GM19238 (cell line): ENCODE results near the gene AAGAB.

Experiments
- DNase-seq: peaks from one replicate; pipeline ENCODE4 v3.0.0; 2011; ENCODE audit warnings: low spot score; ENCODE audit not compliant: insufficient read length

The AAGAB gene

GRCh38 chr15:67212684-67213367 lies 41.6 kb downstream of the AAGAB start:
- no peak for DNase-seq

DNA sequence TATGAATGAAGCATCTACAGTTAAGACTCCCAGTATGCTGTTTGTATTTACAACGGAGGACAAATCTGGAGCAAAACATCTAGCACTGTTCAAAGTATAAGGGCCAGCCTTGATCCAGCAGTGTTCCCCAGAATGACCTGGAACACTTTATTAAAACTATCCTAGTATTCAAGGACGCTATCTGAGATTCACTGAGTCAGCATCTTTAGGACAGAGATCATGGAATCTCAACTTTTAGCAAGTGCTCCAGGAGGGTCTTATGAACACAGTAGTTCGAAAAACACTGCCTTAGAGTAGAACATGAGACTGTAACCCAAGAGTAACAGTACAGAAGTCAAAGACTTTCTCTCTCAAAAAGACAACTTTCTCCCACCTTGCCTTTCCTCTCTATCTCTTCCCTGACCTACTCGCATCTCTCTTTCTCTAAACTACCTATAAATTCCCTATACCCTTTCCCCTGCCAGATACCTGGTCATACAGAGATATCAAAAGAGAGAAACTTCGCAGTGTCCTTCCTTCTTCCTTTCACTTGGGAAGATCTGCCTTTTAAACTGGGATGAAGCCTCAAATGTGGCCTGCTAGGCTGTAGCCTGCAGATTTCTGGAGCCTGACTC lies 43.8 kb downstream of the AAGAB start:
- DNase-seq = no peak

DNA sequence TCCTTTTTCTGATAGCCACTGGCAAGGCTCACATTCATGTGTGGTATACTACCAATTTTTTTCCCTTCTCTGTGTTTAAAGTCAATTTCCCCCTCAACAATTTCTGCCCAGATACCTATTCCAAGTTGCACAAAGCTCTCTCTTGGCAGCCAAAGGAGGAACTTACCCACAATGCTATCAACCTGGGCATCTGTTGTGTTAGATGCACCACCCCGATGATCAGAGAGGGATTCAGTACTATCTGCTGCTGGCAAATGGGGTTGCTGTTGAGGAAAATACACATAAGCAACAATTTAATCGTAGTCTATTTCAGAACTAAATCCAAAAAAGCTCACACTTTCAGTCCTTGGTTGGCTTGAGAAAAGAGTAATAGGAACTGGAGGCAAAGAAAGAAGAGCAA lies 46.1 kb downstream of the AAGAB start:
- DNase-seq = no peak

DNA sequence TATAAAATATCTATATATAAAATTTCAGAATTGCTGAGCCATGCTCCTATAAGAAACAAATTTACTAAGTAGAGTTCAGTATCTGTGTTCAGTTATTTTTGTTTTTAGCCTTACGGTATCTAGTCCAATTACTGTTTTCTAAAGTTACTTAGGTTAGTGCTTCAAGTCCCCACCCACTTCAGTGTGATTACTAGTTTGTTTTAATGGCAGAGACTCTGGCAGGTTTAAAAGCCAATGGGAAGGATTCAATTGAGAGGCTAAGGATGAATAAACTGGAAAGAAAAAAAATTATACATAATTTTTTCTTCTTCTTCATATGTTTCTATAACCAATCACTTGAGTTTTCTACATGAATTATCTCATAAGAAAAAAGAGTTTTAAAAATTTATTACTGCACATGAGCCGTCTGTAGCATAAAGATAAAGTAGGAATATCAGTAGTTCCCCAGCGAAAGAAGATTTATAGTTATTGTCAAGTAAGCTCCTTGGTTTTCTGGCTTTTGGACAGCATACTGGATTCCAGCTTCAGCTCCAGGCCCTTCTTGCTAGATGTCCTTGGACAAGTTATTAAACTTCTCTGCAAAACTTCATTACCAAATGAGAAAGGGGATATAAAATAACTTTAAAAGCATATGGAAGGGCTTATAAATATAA lies 46.8 kb downstream of the AAGAB start:
- no peak for DNase-seq

DNA sequence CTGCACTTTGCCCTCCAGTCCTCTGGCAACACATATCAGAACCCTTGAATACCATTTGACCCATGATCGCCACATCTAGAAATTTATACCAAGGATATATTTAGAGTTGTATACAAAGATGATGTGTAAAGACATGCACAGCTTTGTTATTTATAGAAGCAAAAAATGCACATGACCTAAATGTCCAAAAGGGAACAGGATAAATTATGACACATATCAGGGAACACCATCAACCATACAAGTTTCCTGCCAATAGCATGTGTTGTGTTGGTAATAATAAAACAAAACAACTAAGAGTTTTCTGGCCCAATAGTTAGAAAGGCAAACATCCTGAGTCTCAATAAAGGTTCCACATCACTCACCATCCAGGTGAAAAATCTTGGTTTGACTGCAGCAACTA lies 51.5 kb downstream of the AAGAB start:
- no peak for DNase-seq

GRCh38 chr15:67202091-67202490 lies 52.4 kb downstream of the AAGAB start:
- no peak for DNase-seq

DNA sequence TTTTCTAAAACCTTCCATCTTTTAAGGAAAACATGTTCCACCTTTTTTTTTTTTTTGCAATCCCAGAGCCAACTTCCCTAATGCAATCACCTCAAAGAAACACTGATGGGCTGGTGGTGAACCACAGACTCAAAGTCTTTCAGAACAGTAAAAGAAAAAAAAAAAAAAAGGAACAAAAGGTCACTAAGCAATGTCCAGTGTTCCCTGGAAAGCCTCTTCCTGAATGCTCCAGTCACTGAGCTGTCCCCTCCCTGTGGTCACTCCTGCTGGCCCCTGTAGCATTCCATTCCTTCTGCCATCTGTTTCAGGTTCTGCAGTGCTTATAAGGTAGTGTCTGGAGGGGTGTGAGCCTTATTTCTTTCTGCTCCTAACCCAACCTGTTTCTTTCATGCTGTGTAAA lies 53.3 kb downstream of the AAGAB start:
- no peak for DNase-seq

- DNase-seq = no peak
Measured at GRCh38 chr15:67199881-67200763, 54.3 kb downstream of the AAGAB start.

GRCh38 chr15:67199391-67199790 lies 55.1 kb downstream of the AAGAB start:
- no peak for DNase-seq

- no peak for DNase-seq
Measured at GRCh38 chr15:67198157-67198754, 56.2 kb downstream of the AAGAB start.

DNA sequence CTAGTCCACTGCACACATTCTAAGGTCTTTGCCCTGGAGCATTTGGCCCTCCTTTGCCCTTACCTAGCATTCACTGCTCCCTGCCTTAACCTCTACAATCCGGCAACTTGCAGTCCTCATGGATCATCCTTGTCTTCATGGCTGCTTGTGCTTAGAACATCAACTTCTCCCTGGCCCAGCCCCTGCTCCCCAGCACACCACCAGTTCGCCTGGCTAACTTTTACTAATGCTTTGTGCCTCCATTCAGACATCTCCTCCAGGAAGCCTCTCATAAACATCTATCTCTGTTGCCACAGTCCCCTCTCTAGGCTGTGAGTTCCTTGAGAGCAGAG lies 57.1 kb downstream of the AAGAB start:
- DNase-seq = no peak

DNA sequence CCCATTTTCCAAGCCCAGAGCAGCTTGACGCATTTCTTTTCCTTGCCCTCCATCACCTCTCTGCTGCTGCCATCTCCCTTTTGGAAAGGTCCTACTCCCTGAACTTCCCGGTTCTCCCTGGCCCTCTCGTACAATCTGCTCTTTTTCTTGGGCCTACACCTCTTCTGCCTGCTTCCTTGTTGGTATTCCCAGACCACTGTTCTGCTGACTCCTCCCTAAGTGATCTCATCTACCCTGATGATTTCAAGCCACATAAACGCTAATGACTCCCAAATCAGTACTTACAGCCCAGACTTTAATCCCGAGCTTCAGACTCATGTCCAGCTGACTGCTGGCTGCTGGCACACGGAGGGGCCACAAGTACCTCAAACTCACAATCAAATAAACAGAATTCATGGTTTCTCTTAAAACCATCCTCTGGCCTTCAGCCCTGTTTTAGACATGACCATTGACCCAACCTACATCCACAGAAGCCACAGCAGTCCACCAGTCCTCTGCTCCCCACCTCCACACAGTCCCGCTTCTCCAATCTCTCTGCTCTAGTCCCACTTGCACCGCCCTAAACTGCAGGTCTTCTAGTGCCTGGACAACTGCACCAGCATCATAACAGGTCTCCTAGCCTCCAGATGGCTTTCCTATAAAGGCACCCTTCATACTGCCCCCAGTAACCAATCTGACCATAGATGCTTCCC lies 57.6 kb downstream of the AAGAB start:
- no peak for DNase-seq

DNA sequence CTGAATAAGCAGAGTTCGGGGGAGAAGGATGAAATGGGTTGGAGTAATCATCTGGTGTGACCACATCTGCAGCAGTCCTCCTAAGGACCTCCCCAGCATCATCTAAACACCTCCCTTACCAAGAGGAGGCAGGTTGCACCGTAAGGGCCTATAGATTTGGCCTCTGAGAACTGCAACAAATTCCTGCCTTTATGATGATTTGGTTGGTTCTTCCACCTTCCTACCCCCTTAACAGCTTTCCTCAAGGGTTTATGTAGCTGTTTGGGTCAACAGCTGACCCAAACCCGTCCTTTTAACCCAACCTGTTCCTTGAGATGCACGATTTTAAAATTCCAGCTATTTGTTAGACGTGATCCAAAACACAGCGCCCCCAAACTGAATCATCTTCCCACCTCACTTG lies 58.2 kb downstream of the AAGAB start:
- DNase-seq = no peak

DNA sequence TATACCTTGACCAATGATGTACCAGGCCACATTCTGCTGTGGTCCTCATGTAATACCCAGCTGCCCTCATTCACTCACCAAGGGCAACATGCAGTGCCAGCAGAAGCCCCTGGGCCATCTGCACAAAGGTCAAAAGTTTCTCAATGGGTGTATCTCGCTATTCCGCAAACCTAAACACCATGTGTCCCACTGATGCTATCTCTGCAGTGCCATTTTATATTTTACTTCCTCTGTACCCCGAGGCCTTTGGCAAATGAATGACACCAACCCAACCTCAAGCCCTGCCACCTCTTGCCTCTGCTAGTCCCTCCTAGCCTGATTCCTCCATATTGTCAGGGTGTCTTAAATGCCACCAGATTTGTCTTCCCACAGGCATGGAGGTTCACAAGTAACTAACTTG lies 59.2 kb downstream of the AAGAB start:
- no peak for DNase-seq

DNA sequence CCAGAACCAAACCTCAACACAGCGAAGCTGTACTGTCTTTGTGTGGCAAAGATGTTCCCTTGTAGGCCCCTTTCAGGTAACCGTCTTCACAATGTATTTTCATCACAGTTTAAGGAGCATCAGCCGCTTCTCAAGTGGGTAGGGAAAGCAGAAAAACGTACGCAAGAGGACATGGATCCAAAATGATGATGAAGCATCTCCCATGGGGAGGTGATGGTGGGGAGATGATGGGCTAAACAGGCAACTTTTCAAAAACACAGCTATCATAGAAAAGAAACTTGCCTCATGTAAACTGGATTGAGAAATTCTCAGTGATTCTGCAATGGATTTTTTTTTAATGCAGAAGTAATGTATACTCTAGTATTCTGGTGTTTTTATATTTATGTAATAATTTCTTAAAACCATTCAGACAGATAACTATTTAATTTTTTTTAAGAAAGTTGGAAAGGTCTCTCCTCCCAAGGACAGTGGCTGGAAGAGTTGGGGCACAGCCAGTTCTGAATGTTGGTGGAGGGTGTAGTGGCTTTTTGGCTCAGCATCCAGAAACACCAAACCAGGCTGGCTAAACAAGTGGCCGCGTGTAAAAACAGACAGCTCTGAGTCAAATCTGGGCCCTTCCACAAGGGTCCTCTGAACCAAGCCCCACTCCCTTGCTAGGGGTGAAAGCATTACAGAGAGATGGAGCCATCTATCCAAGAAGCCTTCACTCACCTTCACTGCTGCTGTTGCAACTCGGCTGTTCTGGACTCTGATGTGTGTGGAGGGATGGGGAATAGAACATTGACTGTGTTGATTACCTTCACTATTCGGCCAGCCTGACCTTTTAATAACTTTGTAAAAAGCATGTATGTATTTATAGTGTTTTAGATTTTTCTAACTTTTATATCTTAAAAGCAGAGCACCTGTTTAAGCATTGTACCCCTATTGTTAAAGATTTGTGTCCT lies 60.0 kb downstream of the AAGAB start:
- DNase-seq = no peak

- no peak for DNase-seq
Measured at GRCh38 chr15:67193223-67193990, 61.1 kb downstream of the AAGAB start.

DNA sequence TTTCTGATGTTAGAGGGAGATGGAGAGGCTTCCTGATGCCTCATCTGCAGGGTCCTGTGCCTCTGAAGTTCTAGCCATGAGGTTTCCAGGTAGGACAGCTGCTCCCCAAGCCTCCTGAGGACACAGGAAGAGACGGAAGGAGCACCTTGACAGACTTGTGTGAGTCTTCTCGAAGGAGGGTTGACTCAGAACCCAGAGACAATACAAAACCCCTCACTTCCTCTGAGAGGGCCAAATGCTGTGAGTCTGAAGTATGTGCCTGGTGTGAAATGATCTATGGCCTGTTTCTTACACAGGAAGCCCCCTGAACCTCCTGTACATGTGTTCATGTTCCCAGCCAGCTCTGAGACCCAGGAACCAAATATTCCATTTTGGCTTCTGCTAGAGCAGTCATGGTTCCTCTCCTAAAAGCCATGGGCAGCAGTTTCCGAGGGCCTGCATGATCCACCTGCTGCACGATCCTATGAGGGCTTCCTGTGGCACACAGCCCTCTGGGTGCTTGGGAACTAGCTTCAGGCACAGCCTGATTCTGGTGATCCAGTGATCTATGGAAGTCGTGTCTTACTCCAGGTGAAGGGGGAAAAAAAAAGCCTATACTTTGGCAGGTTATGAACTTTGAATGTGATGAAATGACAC lies 62.2 kb downstream of the AAGAB start:
- DNase-seq = no peak

- no peak for DNase-seq
Measured at GRCh38 chr15:67190813-67191212, 63.6 kb downstream of the AAGAB start.

GRCh38 chr15:67190326-67190725 lies 64.1 kb downstream of the AAGAB start:
- DNase-seq = no peak
